Ovary (tissue), 10 donors: ENCODE measurements around the gene CHRNE. TPM values are rescaled to one million over a fixed set of nuclear protein-coding genes. Genes with fewer than 3 reads are reported as not detected.

Experiments
- DNase-seq, 5 donors: peaks; one replicate each; pipeline ENCODE4 v3.0.0-alpha.2; 2019 to 2020
- H3K27ac ChIP-seq, 2 donors: fragments of 200-600 bp; one replicate each; pipeline versions ENCODE4 v1.5.1 to v1.8.0; 2019 to 2022
- H3K27me3 ChIP-seq: fragments of 200-600 bp; one replicate; pipeline ENCODE4 v1.8.0; 2022
- H3K36me3 ChIP-seq: fragments of 200-600 bp; sonication (generic); one replicate; pipeline ENCODE4 v1.5.1; 2019
- H3K4me1 ChIP-seq: one replicate; pipeline ENCODE4 v1.8.1; 2013; ENCODE audit warnings: mild to moderate bottlenecking, moderate library complexity; ENCODE audit not compliant: insufficient read depth
- H3K4me3 ChIP-seq: fragments of 200-600 bp; sonication (generic); one replicate; pipeline ENCODE4 v1.5.1; 2017
- H3K9me3 ChIP-seq, 2 donors: fragments of 200-600 bp in 1 of 2; sonication (generic) in 1 of 2; one replicate each; pipeline versions ENCODE4 v1.5.1 to v1.8.1; 2013 to 2019; ENCODE audit warnings: mild to moderate bottlenecking in 1 of 2, moderate library complexity in 1 of 2
- CTCF ChIP-seq, 3 donors: fragments of 450-650 bp in 2 of 3; fragments of 200-600 bp in 1 of 3; IDR thresholded peaks; one replicate each; pipeline versions ENCODE4 v1.5.1 to v1.8.0; 2016 to 2022; ENCODE audit warnings: antibody characterized with exemption in 3 of 3, mild to moderate bottlenecking in 1 of 3
- EP300 ChIP-seq: sonication (generic); formaldehyde crosslinking; IDR thresholded peaks from one replicate; pipeline ENCODE4 v1.6.1; 2017; ENCODE audit warnings: antibody characterized with exemption
- POLR2A ChIP-seq: fragments of 450-650 bp; IDR thresholded peaks from one replicate; pipeline ENCODE4 v1.6.1; 2017; ENCODE audit warnings: antibody characterized with exemption, mild to moderate bottlenecking, moderate library complexity
- WGBS, 3 donors: extraction: QIAGEN DNeasy Blood & Tissue Kit in 1 of 3; methylation state at CpG; one replicate each; pipeline versions ENCODE4 v1.1.5 to v1.1.7; 2013 to 2017; 5-methylcytosine and 5-hydroxymethylcytosine counted together
- intact Hi-C, 4 donors: fragments of 100-400 bp; cut with DNase I; formaldehyde crosslinking; loops; one replicate each; pipeline versions ENCODE4 v1.11.0 to v1.15.1; 2022 to 2023
- long read RNA-seq, 3 donors: library from polyadenylated mRNA in 2 of 3; unstranded in 2 of 3; transcript quantifications; one replicate each; pipeline ENCODE4 v2.0.0 and lab custom pipeline, GENCODE V29; 2021 to 2026
- polyA plus RNA-seq, 2 donors: library from polyadenylated mRNA; stranded (reverse); fragments of 200-250 nt in 1 of 2; fragments of 350-450 nt in 1 of 2; fragmentation: Illumina TruSeq in 1 of 2; extraction: RNeasy Lipid Tissue Mini Kit (QIAGEN cat#74804) in 1 of 2; gene quantifications; one replicate each; pipeline ENCODE4 v1.2.3, GENCODE V29; 2013 to 2014
- total RNA-seq, 7 donors: library from RNA; depleted of rRNA in 2 of 7; stranded (reverse); fragments of >200 nt in 2 of 7; fragmentation: NEBNext Ultra II Directional in 3 of 7; extraction: Animal tissue kit (Norgen Biotek cat#: 25700) in 3 of 7; gene quantifications; one replicate each; pipeline versions ENCODE4 v1.1.0 to v1.2.4, GENCODE V29; 2016 to 2023
- donor health status: DM: no; HTN: no; CAD: no; lungs with moderate emphysema.
- donor health status: DM: no; HTN: no; CAD: no.
- donor health status: Bipolar disorder and iron deficiency.
- donor health status: DM: yes; HTN: yes; CAD: no.
- donor health status: DM: no; HTN: no; CAD: no.
- donor health status: DM: yes; HTN: yes; CAD: no.

CHRNE gene
- 1 to 10 TPM in 4 of 7 donors, under 1 TPM in 3; 0.34 to 1.4 (median 1.0) TPM for total RNA-seq
- 1 to 10 TPM in 1 of 2 donors, under 1 TPM in 1; 0.53 to 1.1 TPM for polyA plus RNA-seq
- long read RNA-seq, donor 1, partial matches to known transcripts: 8 of 8 reads
- long read RNA-seq, donor 1, other reads (novel, unspliced or antisense): 0 of 8 reads
- long read RNA-seq, donor 2, partial matches to known transcripts: 21 of 21 reads
- long read RNA-seq, donor 2, other reads (novel, unspliced or antisense): 0 of 21 reads
- long read RNA-seq, donor 3, partial matches to known transcripts: 1 of 4 reads
- long read RNA-seq, donor 3, other reads (novel, unspliced or antisense): 2 of 4 reads

GRCh38 chr17:4903051-4903818, at the start of gene CHRNE:
Gene CHRNE (minus strand): TSS chr17:4903098. CDS start chr17:4903063, 35 bp downstream.
- TF ChIP-seq POLR2A (no peak), CTCF (IDR thresholded peaks at IDR 0.05) (peak; percentile 52 to 82 (median 82))
- Histone ChIP-seq H3K27me3 (no peaks in the 10 kb centered on the region), H3K4me3 (no peak within 1 kb of the TSS), H3K4me1 (peaks cover 11% of the 10 kb centered on the region), H3K27ac (peak within 1 kb of the TSS; percentile 27 to 61), H3K9me3 (no peaks in the 10 kb centered on the region), H3K36me3 (no peaks in the 10 kb centered on the region)
- WGBS, 3 donors: 14 to 28% (median 18%) methylated on average over 10 of the region's 10 CpGs
- peak; percentile 66 to 89 (median 78) for DNase-seq
- intact Hi-C loops: loop anchor here in 1 of 4 donors (5.0 kb wide), 1 partner anchor 116 kb away; the partner anchor contains the start of genes GLTPD2 and VMO1

GRCh38 chr17:4951486-4951885, 48.6 kb upstream of the CHRNE start:
- intact Hi-C loops: no loop called here

GRCh38 chr17:4950746-4951204, 47.9 kb upstream of the CHRNE start, which contains the start of gene ENO3:
Gene ENO3 (plus strand): TSS chr17:4951119. CDS start chr17:4951830, 711 bp downstream.
- Histone ChIP-seq H3K4me1 (no peaks in the 10 kb centered on the region), H3K4me3 (peak within 1 kb of the TSS; percentile 100), H3K36me3 (no peaks in the 10 kb centered on the region), H3K9me3 (no peaks in the 10 kb centered on the region), H3K27ac (peak within 1 kb of the TSS; percentile 82 to 96), H3K27me3 (no peaks in the 10 kb centered on the region)
- TF ChIP-seq CTCF (IDR thresholded peaks at IDR 0.05) (no peak), POLR2A (no peak), EP300 (no peak)
- intact Hi-C loops: no loop called here
- WGBS, 3 donors: 48 to 61% (median 60%) methylated on average over 7 of the region's 7 CpGs
- DNase-seq: peak in 4 of 5 donors; percentile 58 to 72 (median 62)

More at GRCh38 chr17:4951486-4951885, 48.6 kb upstream of the CHRNE start:
- Histone ChIP-seq H3K4me1 (no peaks in the 10 kb centered on the region), H3K36me3 (no peaks in the 10 kb centered on the region), H3K27me3 (no peaks in the 10 kb centered on the region), H3K27ac (no peak overlapping the region), H3K4me3 (no peak overlapping the region), H3K9me3 (no peaks in the 10 kb centered on the region)
- TF ChIP-seq EP300: no peak
- no peak for TF ChIP-seq POLR2A
- 78 to 85% (median 81%) methylated on average over 3 of the region's 3 CpGs for WGBS, 3 donors
- no peak for DNase-seq

GRCh38 chr17:4950075-4950745, 47.3 kb upstream of the CHRNE start:
- Histone ChIP-seq H3K27me3 (no peaks in the 10 kb centered on the region), H3K4me1 (peaks cover 2% of the 10 kb centered on the region), H3K4me3 (peak overlapping the region; percentile 100), H3K27ac (peak overlapping the region; percentile 82 to 96), H3K36me3 (no peaks in the 10 kb centered on the region), H3K9me3 (no peaks in the 10 kb centered on the region)
- peak; percentile 59 to 76 (median 74) for DNase-seq
- 15 to 21% (median 17%) methylated on average over 28 to 52 of the region's 52 CpGs for WGBS, 3 donors
- TF ChIP-seq POLR2A (no peak), CTCF (IDR thresholded peaks at IDR 0.05) (no peak), EP300 (no peak)
- intact Hi-C loops: no loop called here
